Esophagus muscularis mucosa (tissue), 4 donors: ENCODE measurements around the gene KIAA0825. TPM values are rescaled to one million over a fixed set of nuclear protein-coding genes. Genes with fewer than 3 reads are reported as not detected.
"Not testable (repeated sequence)": the region's sequence is repeated elsewhere in the genome, so short reads cannot be mapped to it uniquely, and the experiment has no call there.

ENCODE experiments used
- DNase-seq: peaks from one replicate; pipeline ENCODE4 v3.0.0-alpha.2; 2017; ENCODE audit errors: extremely low spot score
- H3K27ac ChIP-seq, 4 donors: fragments of 200-600 bp; sonication (generic); replicated peaks in 1 of 4; 1 replicate in 3 of 4; 2 replicates in 1 of 4; pipeline ENCODE4 v1.5.1; 2016 to 2019; ENCODE audit warnings: mild to moderate bottlenecking in 1 of 4
- H3K27me3 ChIP-seq, 4 donors: fragments of 200-600 bp; sonication (generic); one replicate each; pipeline versions ENCODE4 v1.5.1 to v1.6.0; 2016 to 2019
- H3K36me3 ChIP-seq, 4 donors: fragments of 200-600 bp; sonication (generic); one replicate each; pipeline ENCODE4 v1.5.1; 2016 to 2019
- H3K4me1 ChIP-seq, 4 donors: fragments of 200-600 bp; sonication (generic); one replicate each; pipeline ENCODE4 v1.5.1; 2016 to 2019
- H3K4me3 ChIP-seq, 4 donors: fragments of 200-600 bp; sonication (generic); 1 replicate in 2 of 4; 2 replicates in 2 of 4; pipeline ENCODE4 v1.5.1; 2016 to 2019; ENCODE audit warnings: mild to moderate bottlenecking in 4 of 4, moderate library complexity in 1 of 4
- H3K9me3 ChIP-seq, 4 donors: fragments of 200-600 bp; sonication (generic); 1 replicate in 3 of 4; 2 replicates in 1 of 4; pipeline ENCODE4 v1.5.1; 2016 to 2019
- EP300 ChIP-seq: sonication (generic); formaldehyde crosslinking; IDR thresholded peaks from one replicate; pipeline ENCODE4 v1.6.1; 2017; ENCODE audit warnings: antibody characterized with exemption
- POLR2A ChIP-seq: fragments of 450-650 bp; IDR thresholded peaks from one replicate; pipeline ENCODE4 v1.6.1; 2017; ENCODE audit warnings: antibody characterized with exemption, moderate library complexity, mild to moderate bottlenecking, low read depth
- POLR2AphosphoS5 ChIP-seq, 2 donors: sonication (generic); formaldehyde crosslinking; IDR thresholded peaks; one replicate each; pipeline ENCODE4 v1.6.1; 2017; ENCODE audit warnings: antibody characterized with exemption in 2 of 2
- WGBS: methylation state at CpG from one replicate; pipeline ENCODE4 v1.1.5; 2018; 5-methylcytosine and 5-hydroxymethylcytosine counted together
- intact Hi-C: fragments of 100-400 bp; cut with DNase I; formaldehyde crosslinking; loops from one replicate; pipeline ENCODE4 v1.15.1; 2023
- total RNA-seq, 4 donors: library from RNA; depleted of rRNA; stranded (reverse); fragments of >200 nt; gene quantifications; one replicate each; pipeline versions ENCODE4 v1.1.0 to v1.2.1, GENCODE V29; 2016
- TF ChIP-seq, protein P1 (sequence below), 3 experiments: fragments of 200-600 bp in 2 of 3; fragments of 450-650 bp in 1 of 3; sonication (generic) in 2 of 3; IDR thresholded peaks; one replicate each; pipeline ENCODE4 v1.5.1; 2017 to 2019; ENCODE audit warnings: antibody characterized with exemption in 3 of 3, mild to moderate bottlenecking in 2 of 3, moderate library complexity in 1 of 3

The KIAA0825 gene
- total RNA-seq, 4 donors from 2014 or later, result 2.3 to 4.2 (median 2.9) TPM

DNA sequence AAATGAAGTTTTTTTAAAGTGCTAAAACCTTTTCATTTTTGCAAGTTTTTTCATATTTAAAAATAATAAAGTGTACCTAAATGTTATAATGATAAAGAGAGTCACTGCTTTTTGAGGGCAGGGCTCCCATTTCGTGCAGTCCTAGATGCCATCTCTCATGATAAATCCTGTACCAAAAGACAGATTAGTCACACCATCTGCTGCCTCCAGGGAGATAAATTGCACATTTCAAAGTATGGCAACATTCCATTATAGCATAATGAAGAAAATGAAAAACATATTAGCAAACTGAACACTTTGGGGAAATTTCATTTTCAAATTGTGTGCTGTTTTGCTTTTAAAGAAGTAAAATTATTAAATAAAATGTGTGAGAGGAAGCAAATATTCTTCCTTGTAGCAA is 257.2 kb downstream of the KIAA0825 start:
- Histone ChIP-seq H3K27me3 (no peaks in the 10 kb centered on the region), H3K9me3 (no peaks in the 10 kb centered on the region), H3K27ac (no peak overlapping the region), H3K36me3 (no peaks in the 10 kb centered on the region), H3K4me3 (no peak overlapping the region), H3K4me1 (no peaks in the 10 kb centered on the region)
- TF ChIP-seq POLR2AphosphoS5 (IDR thresholded peaks at IDR 0.05), result no peak
- TF ChIP-seq POLR2A, result no peak
- TF ChIP-seq EP300, result no peak
- TF ChIP-seq, protein P1, sequence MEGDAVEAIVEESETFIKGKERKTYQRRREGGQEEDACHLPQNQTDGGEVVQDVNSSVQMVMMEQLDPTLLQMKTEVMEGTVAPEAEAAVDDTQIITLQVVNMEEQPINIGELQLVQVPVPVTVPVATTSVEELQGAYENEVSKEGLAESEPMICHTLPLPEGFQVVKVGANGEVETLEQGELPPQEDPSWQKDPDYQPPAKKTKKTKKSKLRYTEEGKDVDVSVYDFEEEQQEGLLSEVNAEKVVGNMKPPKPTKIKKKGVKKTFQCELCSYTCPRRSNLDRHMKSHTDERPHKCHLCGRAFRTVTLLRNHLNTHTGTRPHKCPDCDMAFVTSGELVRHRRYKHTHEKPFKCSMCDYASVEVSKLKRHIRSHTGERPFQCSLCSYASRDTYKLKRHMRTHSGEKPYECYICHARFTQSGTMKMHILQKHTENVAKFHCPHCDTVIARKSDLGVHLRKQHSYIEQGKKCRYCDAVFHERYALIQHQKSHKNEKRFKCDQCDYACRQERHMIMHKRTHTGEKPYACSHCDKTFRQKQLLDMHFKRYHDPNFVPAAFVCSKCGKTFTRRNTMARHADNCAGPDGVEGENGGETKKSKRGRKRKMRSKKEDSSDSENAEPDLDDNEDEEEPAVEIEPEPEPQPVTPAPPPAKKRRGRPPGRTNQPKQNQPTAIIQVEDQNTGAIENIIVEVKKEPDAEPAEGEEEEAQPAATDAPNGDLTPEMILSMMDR (IDR thresholded peaks at IDR 0.05), result no peak
- DNase-seq, result no peak
- WGBS, result 60% methylated on average over 1 of the region's 1 CpG
- intact Hi-C loops, result no loop called here

DNA sequence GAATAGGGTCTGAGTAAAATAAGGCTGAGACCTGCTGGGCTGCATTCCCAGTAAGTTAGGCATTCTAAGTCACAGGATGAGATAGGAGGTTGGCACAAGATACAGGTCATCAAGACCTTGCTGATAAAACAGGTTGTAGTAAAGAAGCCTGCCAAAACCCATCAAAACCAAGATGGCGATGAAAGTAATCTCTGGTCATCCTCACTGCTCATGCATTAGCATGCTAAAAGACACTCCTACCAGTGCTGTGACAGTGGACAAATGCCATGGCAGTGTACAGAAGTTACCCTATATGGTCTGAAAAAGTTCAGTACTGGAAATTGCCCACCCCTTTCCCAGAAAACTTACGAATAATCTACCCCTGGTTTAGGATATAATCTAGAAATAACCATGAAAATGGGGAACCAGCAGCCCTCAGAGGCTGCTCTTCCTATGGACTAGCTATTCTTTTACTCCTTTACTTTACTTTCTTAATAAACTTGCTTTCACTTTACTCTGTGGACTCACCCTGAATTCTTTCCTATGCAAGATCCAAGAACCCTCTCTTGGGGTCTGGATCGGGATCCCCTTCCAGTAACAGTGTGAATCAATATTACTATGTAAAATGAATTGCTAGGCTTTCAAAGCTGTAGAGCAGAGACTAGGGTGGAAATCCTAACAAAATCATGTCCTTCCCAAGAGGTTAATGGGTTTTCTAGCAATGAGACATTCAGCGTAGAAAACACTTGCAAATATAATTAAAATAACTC is 257.8 kb downstream of the KIAA0825 start:
- H3K36me3 ChIP-seq, result no peaks in the 10 kb centered on the region
- 90% methylated on average over 4 of the region's 4 CpGs for WGBS
- no peak overlapping the region for H3K27ac ChIP-seq
- H3K27me3 ChIP-seq, result no peaks in the 10 kb centered on the region
- no peak for TF ChIP-seq EP300
- no peak for TF ChIP-seq POLR2AphosphoS5 (IDR thresholded peaks at IDR 0.05)
- no peak for TF ChIP-seq POLR2A
- no peak for DNase-seq
- no peak overlapping the region for H3K4me3 ChIP-seq
- no peaks in the 10 kb centered on the region for H3K9me3 ChIP-seq
- H3K4me1 ChIP-seq, result no peaks in the 10 kb centered on the region
- intact Hi-C loops, result no loop called here

DNA sequence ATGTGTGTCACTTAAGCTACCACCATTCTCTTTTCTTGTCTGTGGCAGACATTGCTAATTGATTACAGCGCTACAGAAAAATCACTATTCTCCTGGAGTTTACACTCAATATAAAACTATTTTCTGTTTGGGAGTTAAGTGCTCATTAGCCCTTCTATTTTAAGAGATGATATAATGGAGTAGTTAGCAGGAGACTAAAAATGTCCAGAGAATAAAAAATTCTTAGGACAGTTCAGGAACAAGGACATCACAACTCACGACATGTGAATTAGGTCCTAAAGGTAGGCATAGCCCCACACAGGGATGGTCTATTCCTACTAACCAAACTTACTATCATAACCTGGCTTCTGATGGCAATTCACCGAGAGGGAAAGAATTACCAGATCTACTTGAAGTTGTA is 258.5 kb downstream of the KIAA0825 start:
- intact Hi-C loops, result no loop called here
- TF ChIP-seq, protein P1 (IDR thresholded peaks at IDR 0.05), result no peak
- TF ChIP-seq EP300, result no peak
- no peak for TF ChIP-seq POLR2AphosphoS5 (IDR thresholded peaks at IDR 0.05)
- TF ChIP-seq POLR2A, result no peak
- Histone ChIP-seq H3K36me3 (no peaks in the 10 kb centered on the region), H3K27ac (no peak overlapping the region), H3K9me3 (no peaks in the 10 kb centered on the region), H3K27me3 (no peaks in the 10 kb centered on the region), H3K4me1 (no peaks in the 10 kb centered on the region), H3K4me3 (no peak overlapping the region)
- 94% methylated on average over 3 of the region's 3 CpGs for WGBS
- no peak for DNase-seq

DNA sequence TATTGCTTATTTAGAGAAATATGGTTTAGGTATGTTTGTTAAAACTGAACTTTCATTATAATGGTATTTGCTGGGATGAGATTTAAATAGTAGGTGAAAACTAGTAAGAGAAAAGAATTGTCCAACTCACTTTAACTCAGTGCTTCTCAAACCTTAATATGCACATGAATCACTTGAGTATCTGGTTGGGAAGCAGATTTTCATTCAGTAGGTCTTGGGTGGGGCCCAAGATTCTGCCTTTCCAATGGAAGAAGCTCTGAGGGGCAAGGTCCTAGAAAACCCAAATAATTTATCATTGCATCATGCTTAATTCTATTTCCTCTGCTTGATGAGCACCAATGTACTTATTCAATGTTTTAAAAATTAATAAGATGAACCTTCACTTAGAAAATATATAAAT is 262.6 kb downstream of the KIAA0825 start:
- intact Hi-C loops, result no loop called here

DNA sequence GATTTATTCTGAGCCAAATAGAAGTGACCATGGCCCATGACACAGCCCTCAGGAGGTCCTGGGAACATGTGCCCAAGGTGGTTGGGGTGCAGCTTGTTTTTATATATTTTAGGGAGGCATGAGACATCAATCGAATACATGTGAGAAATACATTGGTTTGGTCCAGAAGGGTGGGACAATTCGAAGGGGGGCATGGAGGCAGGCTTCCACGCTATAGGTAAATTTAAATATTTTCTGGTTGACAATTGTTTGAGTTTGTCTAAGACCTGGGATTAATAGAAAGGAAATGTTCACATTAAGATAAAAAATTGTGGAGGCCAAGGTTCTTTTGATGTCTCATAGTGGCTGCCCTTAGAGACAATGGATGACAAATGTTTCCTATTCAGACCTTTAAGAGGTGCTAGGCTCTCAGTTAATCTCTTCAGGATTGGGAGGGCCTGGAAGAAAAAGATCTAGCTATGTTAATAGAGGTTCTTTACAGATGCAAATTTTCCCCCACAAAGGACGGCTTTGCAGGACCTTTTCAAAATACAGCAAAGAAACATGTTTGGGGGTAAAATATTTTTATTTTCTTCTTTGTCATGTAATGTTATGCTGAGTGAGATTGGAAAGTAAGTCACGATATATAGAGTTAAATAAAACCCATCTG is 263.4 kb downstream of the KIAA0825 start:
- intact Hi-C loops, DNase-seq, H3K9me3 ChIP-seq, H3K36me3 ChIP-seq, H3K27ac ChIP-seq, H3K4me3 ChIP-seq, H3K4me1 ChIP-seq, H3K27me3 ChIP-seq: not testable (repeated sequence)
- WGBS, result 75% methylated on average over 5 of the region's 5 CpGs

More for the DNA sequence above, 262.6 kb downstream of the KIAA0825 start:
- Histone ChIP-seq H3K27me3 (no peaks in the 10 kb centered on the region), H3K36me3 (no peaks in the 10 kb centered on the region), H3K4me1 (no peaks in the 10 kb centered on the region), H3K4me3 (no peak overlapping the region), H3K27ac (no peak overlapping the region), H3K9me3 (no peaks in the 10 kb centered on the region)
- TF ChIP-seq EP300 (no peak), POLR2AphosphoS5 (IDR thresholded peaks at IDR 0.05) (no peak), POLR2A (no peak)
- TF ChIP-seq, protein P1 (IDR thresholded peaks at IDR 0.05), result no peak
- no peak for DNase-seq
